GM21381 (cell line): ENCODE measurements around the gene VPREB3.

ENCODE experiments used
- ATAC-seq: cut with Tn5 transposase; IDR thresholded peaks from one replicate; pipeline ENCODE4 v1.9.1; 2021; ENCODE audit warnings: mild to moderate bottlenecking, moderate library complexity; ENCODE audit not compliant: unreplicated experiment

Gene VPREB3

GRCh38 chr22:23783265-23784150, 29.3 kb upstream of the VPREB3 start:
- no peak for ATAC-seq

- ATAC-seq, result no peak
Measured at GRCh38 chr22:23782703-23783102, 28.5 kb upstream of the VPREB3 start.

GRCh38 chr22:23782252-23782651, 28.0 kb upstream of the VPREB3 start:
- ATAC-seq, result no peak

- no peak for ATAC-seq
Measured at GRCh38 chr22:23781511-23782183, 27.4 kb upstream of the VPREB3 start.

GRCh38 chr22:23781065-23781464, 26.8 kb upstream of the VPREB3 start:
- ATAC-seq, result no peak

GRCh38 chr22:23780146-23780748, 26.0 kb upstream of the VPREB3 start:
- no peak for ATAC-seq

GRCh38 chr22:23779731-23780130, 25.5 kb upstream of the VPREB3 start:
- ATAC-seq, result no peak

- no peak for ATAC-seq
Measured at GRCh38 chr22:23779083-23779482, 24.9 kb upstream of the VPREB3 start.

GRCh38 chr22:23778577-23778900, 24.3 kb upstream of the VPREB3 start:
- no peak for ATAC-seq

- no peak for ATAC-seq
Measured at GRCh38 chr22:23777776-23778576, 23.8 kb upstream of the VPREB3 start.

GRCh38 chr22:23775779-23776375, 21.7 kb upstream of the VPREB3 start:
- no peak for ATAC-seq

GRCh38 chr22:23774922-23775436, 20.8 kb upstream of the VPREB3 start:
- ATAC-seq, result no peak

GRCh38 chr22:23774114-23774921, 20.1 kb upstream of the VPREB3 start:
- ATAC-seq, result no peak

- ATAC-seq, result no peak
Measured at GRCh38 chr22:23773483-23774113, 19.4 kb upstream of the VPREB3 start.

- ATAC-seq, result no peak
Measured at GRCh38 chr22:23772649-23773473, 18.6 kb upstream of the VPREB3 start, which contains the start of gene MMP11. TSS of gene MMP11 (plus strand) at chr22:23772849. CDS start at chr22:23772871, 22 bp downstream.

GRCh38 chr22:23772315-23772648, 18.1 kb upstream of the VPREB3 start:
- no peak for ATAC-seq

GRCh38 chr22:23769321-23769965, 15.2 kb upstream of the VPREB3 start:
- ATAC-seq, result no peak
